NK-92 treated with Interleukin-12 subunit alpha and Interleukin-12 subunit beta, amount 100 ng/mL, for 24 hours (cell line): ENCODE data around the gene WNT10A.
"Not testable (repeated sequence)": the region's sequence is repeated elsewhere in the genome, so short reads cannot be mapped to it uniquely, and the experiment has no call there.

Experiments
- DNase-seq: peaks from one replicate; lab custom pipeline; 2025; lab: John Stamatoyannopoulos, UW

Gene WNT10A

GRCh38 chr2:218931751-218932150 is 51.1 kb downstream of the WNT10A start:
- not testable (repeated sequence) for DNase-seq
